PC-3 (cell line): ENCODE results near the gene RANBP1. TPM values are rescaled to one million over a fixed set of nuclear protein-coding genes. Genes with fewer than 3 reads are reported as not detected.

Source experiments
- ATAC-seq: fragments of 200-7000 bp; cut with Tn5 transposase; 2 replicates; pipeline ENCODE4 v1.9.1; 2020; ENCODE audit warnings: mild to moderate bottlenecking, moderate library complexity
- BruUV-seq: library from RNA; stranded (reverse); fragments of 400-500 nt; replicated peaks from 2 replicates; lab custom pipeline; 2021; lab: Mats Ljungman, UMichigan
- CTCF ChIA-PET: fragments of 300-600 bp; sonication (Branson Sonifier 250); formaldehyde crosslinking; loops from one replicate; lab custom pipeline; 2022; ENCODE audit warnings: antibody characterized with exemption; lab: Charles Lee
- POLR2A ChIA-PET: fragments of 300-600 bp; sonication (Branson Sonifier 250); formaldehyde crosslinking; loops from one replicate; lab custom pipeline; 2022; ENCODE audit warnings: antibody characterized with exemption; ENCODE audit not compliant: unreplicated experiment; lab: Charles Lee
- DNase-seq: peaks from one replicate; pipeline ENCODE4 v3.0.0-alpha.2; 2015
- H2AFZ ChIP-seq: fragments of 300-600 bp; sonication (generic); 2 replicates; pipeline ENCODE4 v1.6.0; 2016; ENCODE audit warnings: antibody characterized with exemption, low read length
- H3F3A ChIP-seq: fragments of 300-600 bp; sonication (generic); one replicate; pipeline ENCODE4 v1.6.0; 2017; ENCODE audit warnings: antibody characterized with exemption, low read length, control low read depth, mild to moderate bottlenecking; ENCODE audit not compliant: unreplicated experiment
- H3K27ac ChIP-seq: fragments of 300-600 bp; sonication (generic); 2 replicates; pipeline ENCODE4 v1.5.1; 2016; ENCODE audit warnings: mild to moderate bottlenecking, low read length
- H3K27me3 ChIP-seq: fragments of 300-600 bp; sonication (generic); 2 replicates; pipeline ENCODE4 v1.6.1; 2016; ENCODE audit warnings: low read length, mixed read lengths
- H3K36me3 ChIP-seq: fragments of 300-600 bp; sonication (generic); 2 replicates; pipeline ENCODE4 v1.6.1; 2016; ENCODE audit warnings: low read depth, mixed run types, low read length, mixed read lengths
- H3K4me1 ChIP-seq: fragments of 300-600 bp; sonication (generic); 2 replicates; pipeline ENCODE4 v1.5.1; 2016; ENCODE audit warnings: low read length; ENCODE audit not compliant: insufficient read depth
- H3K4me2 ChIP-seq: fragments of 300-600 bp; sonication (generic); 2 replicates; pipeline ENCODE4 v1.6.0; 2016; ENCODE audit warnings: low read length
- H3K4me3 ChIP-seq: fragments of 300-600 bp; sonication (generic); 2 replicates; pipeline ENCODE4 v1.5.1; 2016; ENCODE audit warnings: mild to moderate bottlenecking, low read length, mixed read lengths
- H3K79me2 ChIP-seq: fragments of 300-600 bp; sonication (generic); 2 replicates; pipeline ENCODE4 v1.6.1; 2017; ENCODE audit warnings: low read length, mixed read lengths
- H3K9ac ChIP-seq: fragments of 300-600 bp; sonication (generic); 2 replicates; pipeline ENCODE4 v1.6.0; 2016; ENCODE audit warnings: mild to moderate bottlenecking, low read length
- H3K9me2 ChIP-seq: fragments of 300-600 bp; sonication (generic); replicated peaks from 2 replicates; pipeline ENCODE4 v1.6.1; 2016; ENCODE audit warnings: mixed run types, low read length, mixed read lengths
- H3K9me3 ChIP-seq: fragments of 300-600 bp; sonication (generic); 2 replicates; pipeline ENCODE4 v1.6.1; 2016; ENCODE audit warnings: low read length, mixed read lengths
- H4K20me1 ChIP-seq: fragments of 300-600 bp; sonication (generic); 2 replicates; pipeline ENCODE4 v1.6.1; 2016; ENCODE audit warnings: low read length, mixed read lengths
- EZH2 ChIP-seq: fragments of 300-600 bp; sonication (generic); IDR thresholded peaks from one replicate; pipeline ENCODE4 v1.6.1; 2017; ENCODE audit warnings: antibody characterized with exemption, mild to moderate bottlenecking, low read length; ENCODE audit not compliant: unreplicated experiment
- EZH2phosphoT487 ChIP-seq: fragments of 300-600 bp; sonication (generic); IDR thresholded peaks from 2 replicates; pipeline ENCODE4 v1.6.1; 2018; ENCODE audit warnings: mild to moderate bottlenecking, antibody characterized with exemption, low read length, borderline replicate concordance
- intact Hi-C: fragments of 100-400 bp; cut with micrococcal nuclease; formaldehyde crosslinking; loops from 2 replicates; pipeline ENCODE4 v1.9.0; 2023
- total RNA-seq: library from RNA; depleted of rRNA; stranded (reverse); fragments of >200 nt; gene quantifications from 2 replicates; pipeline ENCODE4 v1.2.3, GENCODE V29; 2014
- TF ChIP-seq, protein P1 (sequence below): fragments of 300-600 bp; sonication (generic); conservative IDR thresholded peaks from 2 replicates; pipeline ENCODE4 v1.5.1; 2017; ENCODE audit warnings: antibody characterized with exemption, low read depth, mild to moderate bottlenecking, low read length

Gene RANBP1
- total RNA-seq, 1 experiment from 2014 or later: 356 TPM

DNA sequence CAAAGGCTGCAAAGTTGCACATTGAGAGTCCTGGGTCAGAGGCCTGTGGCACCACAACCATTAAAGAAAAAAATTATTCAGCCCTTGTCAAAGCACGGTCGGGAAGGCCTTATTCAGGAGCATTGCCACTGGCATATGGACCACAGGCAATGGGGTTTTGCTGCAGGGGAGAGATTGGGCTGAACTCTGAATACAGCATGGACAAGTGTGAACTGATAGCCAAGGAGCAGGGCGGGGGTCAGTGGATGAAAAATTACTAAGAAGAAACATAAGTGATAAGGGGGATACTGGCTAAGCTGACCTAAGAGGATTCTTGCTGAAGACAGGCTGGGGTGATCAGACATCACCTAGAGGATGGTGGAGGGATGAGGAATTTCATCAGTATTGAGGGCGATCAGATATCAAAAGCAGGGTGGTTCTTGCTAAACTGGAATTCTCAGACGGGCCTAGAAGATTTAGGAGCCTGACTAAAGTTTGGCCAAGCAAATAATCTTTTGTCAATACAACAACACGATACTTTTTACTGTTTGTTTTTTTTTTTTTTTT, 39.2 kb upstream of the RANBP1 start:
- Histone ChIP-seq H3K9me3 (no peaks in the 10 kb centered on the region), H3K79me2 (peaks cover 14% of the 10 kb centered on the region), H3K27me3 (no peaks in the 10 kb centered on the region), H3K36me3 (no peaks in the 10 kb centered on the region), H3K4me3 (no peak overlapping the region), H3K27ac (no peak overlapping the region), H3K9me2 (no peaks in the 10 kb centered on the region), H3K4me2 (no peak overlapping the region), H4K20me1 (no peaks in the 10 kb centered on the region), H3F3A (no peaks in the 10 kb centered on the region), H2AFZ (no peak overlapping the region), H3K4me1 (peaks cover 7% of the 10 kb centered on the region; the same call in 1 of the 2 replicates), H3K9ac (no peak overlapping the region)
- no TSS peak for BruUV-seq
- TF ChIP-seq EZH2phosphoT487 (no peak), EZH2 (no peak)
- TF ChIP-seq, protein P1, sequence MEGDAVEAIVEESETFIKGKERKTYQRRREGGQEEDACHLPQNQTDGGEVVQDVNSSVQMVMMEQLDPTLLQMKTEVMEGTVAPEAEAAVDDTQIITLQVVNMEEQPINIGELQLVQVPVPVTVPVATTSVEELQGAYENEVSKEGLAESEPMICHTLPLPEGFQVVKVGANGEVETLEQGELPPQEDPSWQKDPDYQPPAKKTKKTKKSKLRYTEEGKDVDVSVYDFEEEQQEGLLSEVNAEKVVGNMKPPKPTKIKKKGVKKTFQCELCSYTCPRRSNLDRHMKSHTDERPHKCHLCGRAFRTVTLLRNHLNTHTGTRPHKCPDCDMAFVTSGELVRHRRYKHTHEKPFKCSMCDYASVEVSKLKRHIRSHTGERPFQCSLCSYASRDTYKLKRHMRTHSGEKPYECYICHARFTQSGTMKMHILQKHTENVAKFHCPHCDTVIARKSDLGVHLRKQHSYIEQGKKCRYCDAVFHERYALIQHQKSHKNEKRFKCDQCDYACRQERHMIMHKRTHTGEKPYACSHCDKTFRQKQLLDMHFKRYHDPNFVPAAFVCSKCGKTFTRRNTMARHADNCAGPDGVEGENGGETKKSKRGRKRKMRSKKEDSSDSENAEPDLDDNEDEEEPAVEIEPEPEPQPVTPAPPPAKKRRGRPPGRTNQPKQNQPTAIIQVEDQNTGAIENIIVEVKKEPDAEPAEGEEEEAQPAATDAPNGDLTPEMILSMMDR: no peak
- ChIA-PET POLR2A (no interaction called here), CTCF (no interaction called here)
- intact Hi-C loops: no loop called here
- DNase-seq: no peak
- ATAC-seq: no peak

DNA sequence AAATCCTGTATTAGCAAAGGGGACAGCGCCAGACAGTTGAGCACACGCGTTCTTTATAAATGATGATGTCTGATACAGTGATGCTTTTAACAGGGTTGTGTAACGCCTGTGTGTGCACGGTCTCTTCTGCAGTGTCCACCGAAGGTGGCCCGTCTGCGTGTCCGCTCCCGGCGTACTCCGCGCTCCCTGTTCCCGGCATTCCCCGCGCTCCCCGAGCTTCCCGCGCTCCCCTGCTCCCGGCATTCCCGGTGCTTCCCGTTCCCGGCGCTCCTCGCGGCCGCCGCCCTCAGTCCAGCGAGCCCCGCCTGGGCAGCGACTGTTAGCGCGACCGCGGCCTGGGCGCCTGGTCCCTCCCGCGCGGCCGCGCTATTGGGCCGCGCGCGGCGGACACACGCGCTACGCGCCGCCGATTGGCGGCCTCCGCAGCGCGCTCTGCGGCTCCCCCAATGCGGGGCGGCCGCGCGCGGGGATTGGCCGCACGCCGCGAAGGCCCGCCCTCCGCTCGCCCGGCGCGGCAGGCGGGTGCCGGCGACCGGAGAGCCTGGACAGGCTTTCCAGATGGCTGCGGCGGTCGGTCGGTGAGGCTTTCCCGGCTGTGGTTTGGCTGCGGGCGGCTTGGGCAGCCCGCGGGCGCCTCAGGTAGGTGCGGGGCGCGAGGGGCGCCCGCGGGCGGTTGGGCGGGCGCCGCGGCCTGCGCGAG, 36.0 kb upstream of the RANBP1 start, which contains the start of gene DGCR8:
Gene DGCR8, plus strand, starts transcription at position 497 of the 700 bp plus-strand sequence. CDS start 5,723 bp downstream, outside the sequence.
- no peaks in the 10 kb centered on the region for H3K9me2 ChIP-seq
- no peaks in the 10 kb centered on the region for H3F3A ChIP-seq
- DNase-seq: peak; percentile 93
- peaks cover 17% of the 10 kb centered on the region for H3K4me1 ChIP-seq
- no peaks in the 10 kb centered on the region for H3K9me3 ChIP-seq
- peak; percentile 90 for ATAC-seq
- no TSS peak for BruUV-seq
- peak within 1 kb of the TSS; percentile 100 for H3K9ac ChIP-seq
- H3K4me2 ChIP-seq: peak within 1 kb of the TSS; percentile 96
- peak within 1 kb of the TSS; percentile 73 for H3K27ac ChIP-seq
- peaks cover 3% of the 10 kb centered on the region; the same call in 1 of the 2 replicates for H3K36me3 ChIP-seq
- TF ChIP-seq EZH2phosphoT487 (no peak), EZH2 (no peak)
- TF ChIP-seq, protein P1: no peak
- H4K20me1 ChIP-seq: peaks cover 24% of the 10 kb centered on the region
- H3K27me3 ChIP-seq: no peaks in the 10 kb centered on the region
- CTCF ChIA-PET: interaction anchor here (0.6 kb wide), 1 partner anchor 399 kb away, joined by 3 read pairs; no protein-coding TSS in a partner anchor
- peak within 1 kb of the TSS; percentile 93 for H3K4me3 ChIP-seq
- peaks cover 46% of the 10 kb centered on the region for H3K79me2 ChIP-seq
- intact Hi-C loops: loop anchor here (2.0 kb wide), 1 partner anchor 37 kb away; the partner anchor contains the start of genes RANBP1 and TRMT2A
- POLR2A ChIA-PET: no interaction called here
- H2AFZ ChIP-seq: peak within 1 kb of the TSS; percentile 94

DNA sequence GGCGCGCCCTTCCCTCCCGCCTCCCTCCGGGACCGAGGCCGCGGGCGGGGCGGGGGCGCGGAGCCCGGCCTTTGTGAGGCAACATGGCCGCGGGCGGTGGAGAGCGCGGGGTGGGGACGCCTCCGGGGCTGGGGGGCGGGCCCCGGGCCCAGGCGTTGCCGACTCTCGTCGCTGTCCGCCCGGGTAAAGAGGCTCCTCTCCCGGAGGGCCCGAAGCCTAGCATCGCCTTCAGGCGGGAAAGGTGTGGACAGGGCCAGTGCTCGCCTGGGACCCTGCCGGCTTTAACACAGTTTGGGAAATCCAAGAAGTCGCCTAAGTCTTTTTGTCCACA, 35.5 kb upstream of the RANBP1 start:
- ATAC-seq: peak; percentile 48
- Histone ChIP-seq H3F3A (no peaks in the 10 kb centered on the region), H3K27me3 (no peaks in the 10 kb centered on the region), H3K4me2 (peak overlapping the region; percentile 96), H3K27ac (peak overlapping the region; percentile 73), H4K20me1 (peaks cover 30% of the 10 kb centered on the region), H3K9me3 (no peaks in the 10 kb centered on the region), H3K9me2 (no peaks in the 10 kb centered on the region), H2AFZ (0 out of 2 replicates have a peak overlapping the region, but pooled peaks have one; percentile 24), H3K79me2 (peaks cover 51% of the 10 kb centered on the region), H3K4me3 (peak overlapping the region; percentile 93), H3K4me1 (peaks cover 17% of the 10 kb centered on the region), H3K36me3 (peaks cover 9% of the 10 kb centered on the region; the same call in 1 of the 2 replicates), H3K9ac (peak overlapping the region; percentile 100)
- ChIA-PET CTCF (no interaction called here), POLR2A (no interaction called here)
- DNase-seq: peak; percentile 41
- TF ChIP-seq, protein P1: no peak
- TF ChIP-seq EZH2 (no peak), EZH2phosphoT487 (no peak)
- no TSS peak for BruUV-seq
- intact Hi-C loops: loop anchor here (2.0 kb wide), 1 partner anchor 36 kb away; the partner anchor contains the start of genes RANBP1 and TRMT2A
